NCI-H226 (cell line): ENCODE data around the gene ZNF580.

Experiments used
- DNase-seq: peaks from one replicate; pipeline ENCODE4 v3.0.0-alpha.2; 2015

Gene ZNF580

GRCh38 chr19:55647732-55648584, 7.2 kb downstream of the ZNF580 start, which contains the start of gene CCDC106:
CCDC106 (plus strand) TSS chr19:55648212; CDS start chr19:55649047, 835 bp downstream.
- peak; percentile 36 for DNase-seq

- DNase-seq: no peak
Measured at GRCh38 chr19:55648585-55649267, 7.9 kb downstream of the ZNF580 start.

- DNase-seq: no peak
Measured at GRCh38 chr19:55649268-55650125, 8.7 kb downstream of the ZNF580 start.

GRCh38 chr19:55650126-55650557, 9.3 kb downstream of the ZNF580 start:
- no peak for DNase-seq

- no peak for DNase-seq
Measured at GRCh38 chr19:55650602-55651230, 9.9 kb downstream of the ZNF580 start.

- no peak for DNase-seq
Measured at GRCh38 chr19:55651236-55651635, 10.4 kb downstream of the ZNF580 start.

- DNase-seq: no peak
Measured at GRCh38 chr19:55652311-55653128, 11.7 kb downstream of the ZNF580 start.

- peak; percentile 98 for DNase-seq
Measured at GRCh38 chr19:55653651-55654322, 13.0 kb downstream of the ZNF580 start.

GRCh38 chr19:55654323-55654867, 13.6 kb downstream of the ZNF580 start:
- DNase-seq: peak; percentile 98

- DNase-seq: peak; percentile 86
Measured at GRCh38 chr19:55654868-55655647, 14.3 kb downstream of the ZNF580 start, which contains the start of gene U2AF2. U2AF2 (plus strand) TSS chr19:55655035; CDS start chr19:55655105, 70 bp downstream.

- DNase-seq: no peak
Measured at GRCh38 chr19:55655648-55656040, 14.8 kb downstream of the ZNF580 start.

- DNase-seq: no peak
Measured at GRCh38 chr19:55656552-55656951, 15.8 kb downstream of the ZNF580 start.

- DNase-seq: no peak
Measured at GRCh38 chr19:55656988-55657747, 16.4 kb downstream of the ZNF580 start.

GRCh38 chr19:55658846-55659459, 18.2 kb downstream of the ZNF580 start:
- DNase-seq: no peak

GRCh38 chr19:55659822-55660221, 19.0 kb downstream of the ZNF580 start:
- no peak for DNase-seq

- DNase-seq: no peak
Measured at GRCh38 chr19:55660404-55660803, 19.6 kb downstream of the ZNF580 start.

GRCh38 chr19:55660991-55661390, 20.2 kb downstream of the ZNF580 start:
- DNase-seq: no peak

GRCh38 chr19:55661826-55662225, 21.0 kb downstream of the ZNF580 start:
- no peak for DNase-seq
